Left lung (tissue), 10 donors: ENCODE measurements around the gene KCNK3. TPM values are rescaled to one million over a fixed set of nuclear protein-coding genes. Genes with fewer than 3 reads are reported as not detected.
"Not testable (repeated sequence)": the region's sequence is repeated elsewhere in the genome, so short reads cannot be mapped to it uniquely, and the experiment has no call there.

ENCODE experiments used
- ATAC-seq: fragments of 200-7000 bp; cut with Tn5 transposase; one replicate; pipeline ENCODE4 v1.9.1; 2020; ENCODE audit warnings: moderate library complexity
- DNase-seq, 4 donors: peaks; one replicate each; pipeline ENCODE4 v3.0.0-alpha.2; 2013 to 2020
- H3K27ac ChIP-seq, 2 donors: fragments of 200-600 bp; sonication (generic) in 1 of 2; one replicate each; pipeline versions ENCODE4 v1.5.0 to v1.8.0; 2020 to 2021
- H3K27me3 ChIP-seq, 2 donors: fragments of 200-600 bp; sonication (generic) in 1 of 2; one replicate each; pipeline versions ENCODE4 v1.5.0 to v1.8.0; 2020 to 2021
- H3K36me3 ChIP-seq, 2 donors: fragments of 200-600 bp; sonication (generic) in 1 of 2; one replicate each; pipeline versions ENCODE4 v1.5.0 to v1.8.0; 2020 to 2021
- H3K4me1 ChIP-seq, 2 donors: fragments of 200-600 bp; one replicate each; pipeline ENCODE4 v1.8.0; 2021
- H3K4me3 ChIP-seq, 2 donors: fragments of 200-600 bp; sonication (generic) in 1 of 2; one replicate each; pipeline versions ENCODE4 v1.5.0 to v1.8.0; 2020 to 2021; ENCODE audit warnings: mild to moderate bottlenecking in 1 of 2
- H3K9me3 ChIP-seq, 2 donors: fragments of 200-600 bp; sonication (generic) in 1 of 2; one replicate each; pipeline versions ENCODE4 v1.5.0 to v1.8.0; 2020 to 2021
- CTCF ChIP-seq, 2 donors: fragments of 200-600 bp; sonication (generic) in 1 of 2; IDR thresholded peaks; one replicate each; pipeline versions ENCODE4 v1.5.0 to v1.8.0; 2021; ENCODE audit warnings: antibody characterized with exemption in 2 of 2
- intact Hi-C, 2 donors: fragments of 100-400 bp; cut with DNase I; formaldehyde crosslinking; loops; one replicate each; pipeline versions ENCODE4 v1.11.2 to v1.14.2; 2022
- polyA plus RNA-seq, 6 donors: library from polyadenylated mRNA; unstranded; fragments of 120-200 nt; gene quantifications; one replicate each; pipeline ENCODE4 v1.2.1, GENCODE V29; 2013; ENCODE audit not compliant: insufficient read length in 6 of 6
- total RNA-seq, 2 donors: library from RNA; stranded (reverse); fragmentation: NEBNext Ultra II Directional; extraction: Animal tissue kit (Norgen Biotek cat#: 25700); gene quantifications; one replicate each; pipeline ENCODE4 v1.2.1, GENCODE V29; 2021
- donor health status: DM: no; HTN: yes; CAD: no.
- donor health status: DM: no; HTN: no; CAD: no.

KCNK3 gene
- total and polyA plus RNA-seq, 8 donors = 17.8 to 34.9 (median 28.3) TPM

GRCh38 chr2:26756337-26756736, 63.8 kb downstream of the KCNK3 start:
- no peak overlapping the region for H3K4me3 ChIP-seq
- H3K27ac ChIP-seq = no peak overlapping the region
- TF ChIP-seq CTCF (IDR thresholded peaks at IDR 0.05) = no peak
- intact Hi-C loops = no loop called here
- H3K9me3 ChIP-seq = no peaks in the 10 kb centered on the region
- no peak for ATAC-seq
- H3K4me1 ChIP-seq = peaks cover 6 to 7% of the 10 kb centered on the region in 2 donors
- no peak for DNase-seq
- H3K36me3 ChIP-seq = no peaks in the 10 kb centered on the region
- no peaks in the 10 kb centered on the region for H3K27me3 ChIP-seq

DNA sequence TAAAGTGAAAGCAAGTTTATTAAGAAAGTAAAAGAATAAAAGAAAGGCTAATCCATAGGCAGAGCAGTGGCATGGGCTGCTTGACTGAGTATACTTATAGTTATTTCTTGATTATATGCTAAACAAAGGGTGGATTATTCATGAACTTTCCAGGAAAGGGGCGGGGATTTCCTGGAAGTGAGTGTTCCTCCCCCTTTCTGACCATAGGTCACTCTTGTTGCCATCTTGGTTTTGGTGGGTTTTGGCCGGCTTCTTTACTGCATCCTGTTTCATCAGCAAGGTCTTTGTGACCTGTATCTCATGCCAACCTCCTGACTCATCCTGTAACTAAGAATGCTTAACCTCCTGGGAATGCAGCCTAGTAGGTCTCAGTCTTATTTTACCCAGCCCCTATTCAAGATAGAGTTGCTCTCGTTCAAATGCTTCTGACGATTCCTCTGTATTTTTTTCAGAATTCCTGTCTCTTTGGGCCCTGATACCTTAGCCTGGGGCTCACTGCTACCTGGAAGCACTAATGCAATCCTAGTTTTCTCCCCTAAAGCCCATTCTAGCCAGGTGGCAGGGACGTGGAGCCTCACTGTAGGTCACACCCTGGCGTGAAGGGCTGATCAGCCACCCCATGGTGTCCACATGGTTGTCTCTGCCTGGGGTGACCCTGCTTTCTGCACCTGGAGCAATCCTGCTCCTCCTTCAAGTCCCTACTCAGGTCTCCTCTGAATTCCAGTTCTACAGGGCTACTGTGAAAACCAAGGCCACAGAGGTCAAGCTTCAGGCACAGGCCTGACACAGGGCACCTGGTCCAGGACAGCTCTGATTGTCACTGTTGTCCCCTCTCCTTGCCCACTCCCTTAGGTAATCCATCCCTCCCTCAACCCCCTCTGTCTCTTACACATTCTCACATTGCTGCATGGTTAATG, 65.6 kb downstream of the KCNK3 start:
- Histone ChIP-seq H3K36me3 (no peaks in the 10 kb centered on the region), H3K9me3 (no peaks in the 10 kb centered on the region), H3K27ac (peak overlapping the region; percentile 75 to 79), H3K27me3 (no peaks in the 10 kb centered on the region), H3K4me1 (peaks cover 6 to 7% of the 10 kb centered on the region in 2 donors), H3K4me3 (no peak overlapping the region)
- ATAC-seq = peak; percentile 68
- no peak for TF ChIP-seq CTCF (IDR thresholded peaks at IDR 0.05)
- intact Hi-C loops = no loop called here
- no peak for DNase-seq

DNA sequence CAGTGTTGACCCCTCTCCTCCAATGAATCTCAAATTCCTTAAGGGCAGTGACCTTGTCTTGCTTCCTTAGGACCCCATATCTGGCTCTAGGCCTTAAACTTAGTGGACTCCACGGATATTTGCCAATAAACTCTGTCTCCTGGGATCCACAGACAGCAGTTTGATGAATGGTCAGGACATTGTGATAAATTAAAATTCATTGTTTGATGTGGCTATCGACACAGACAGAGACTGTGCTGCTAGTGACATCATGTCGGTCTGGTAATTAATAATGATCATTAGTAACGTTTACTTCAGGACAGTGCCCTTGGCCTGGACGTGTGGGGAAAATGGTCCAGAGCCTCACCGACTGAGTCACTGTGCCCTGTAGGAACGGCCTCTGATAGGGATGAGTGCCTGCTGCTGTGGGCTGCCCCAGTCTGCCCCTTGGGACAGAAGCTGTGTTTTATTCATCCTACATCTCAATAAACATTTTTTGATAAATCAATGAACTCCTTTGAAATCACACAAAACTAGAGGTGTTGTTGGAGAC, 66.3 kb downstream of the KCNK3 start:
- intact Hi-C loops = no loop called here
- peaks cover 6 to 14% of the 10 kb centered on the region in 2 donors for H3K4me1 ChIP-seq
- H3K36me3 ChIP-seq = no peaks in the 10 kb centered on the region
- H3K27ac ChIP-seq = peak overlapping the region; percentile 75 to 79
- ATAC-seq (no peak), DNase-seq (no peak)
- H3K27me3 ChIP-seq = no peaks in the 10 kb centered on the region
- no peak for TF ChIP-seq CTCF (IDR thresholded peaks at IDR 0.05)
- no peak overlapping the region for H3K4me3 ChIP-seq
- H3K9me3 ChIP-seq = no peaks in the 10 kb centered on the region

DNA sequence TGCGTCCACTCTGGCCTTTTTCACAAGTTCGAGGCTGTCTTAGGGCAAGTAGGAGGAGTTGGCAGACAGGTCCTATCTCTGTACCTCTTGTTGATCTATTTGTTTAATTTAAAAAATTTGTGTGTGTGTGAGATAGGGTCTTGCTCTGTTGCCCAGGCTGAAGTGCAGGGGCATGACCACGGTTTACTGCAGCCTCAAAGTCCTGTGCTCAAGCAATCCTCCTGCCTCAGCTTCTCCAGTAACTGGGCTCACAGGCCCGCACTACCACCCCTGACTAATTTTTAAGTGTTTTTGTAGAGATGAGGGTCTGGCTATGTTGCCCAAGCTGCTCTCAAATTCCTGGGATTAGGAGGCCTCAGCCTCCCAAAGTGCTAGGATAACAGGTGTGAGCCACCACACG, 67.3 kb downstream of the KCNK3 start:
- no peaks in the 10 kb centered on the region for H3K9me3 ChIP-seq
- no peak overlapping the region for H3K4me3 ChIP-seq
- H3K36me3 ChIP-seq = no peaks in the 10 kb centered on the region
- H3K4me1 ChIP-seq = peaks cover 8 to 16% of the 10 kb centered on the region in 2 donors
- no peaks in the 10 kb centered on the region for H3K27me3 ChIP-seq
- intact Hi-C loops = no loop called here
- no peak overlapping the region for H3K27ac ChIP-seq
- DNase-seq (no peak), ATAC-seq (no peak)
- no peak for TF ChIP-seq CTCF (IDR thresholded peaks at IDR 0.05)

DNA sequence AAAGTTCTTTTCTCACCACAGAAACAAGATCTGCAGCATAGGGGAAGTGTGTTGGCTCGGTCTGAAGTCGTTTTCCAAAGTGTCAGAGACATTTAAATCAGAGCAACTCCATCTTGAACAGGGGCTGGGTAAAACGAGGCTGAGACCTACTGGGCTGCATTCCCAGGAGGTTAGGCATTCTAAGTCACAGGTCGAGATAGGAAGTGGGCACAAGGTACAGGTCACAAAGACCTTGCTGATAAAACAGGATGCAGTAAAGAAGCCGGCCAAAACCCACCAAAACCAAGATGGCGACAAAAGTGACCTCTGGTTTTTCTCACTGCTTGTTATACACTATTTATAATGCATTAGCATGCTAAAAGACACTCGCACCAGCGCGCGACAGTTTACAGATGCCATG, 68.5 kb downstream of the KCNK3 start:
- H3K27me3 ChIP-seq, H3K36me3 ChIP-seq, H3K4me3 ChIP-seq, ATAC-seq, H3K27ac ChIP-seq, intact Hi-C loops, H3K9me3 ChIP-seq, DNase-seq: not testable (repeated sequence)
- peaks cover 16 to 28% of the 10 kb centered on the region in 2 donors for H3K4me1 ChIP-seq
